Nephron progenitor cell (in vitro differentiated cells): ENCODE data around the gene ADGRG1.

ENCODE experiments used
- DNase-seq: peaks from one replicate; pipeline ENCODE4 v3.0.0; 2021
- H3K27ac Mint-ChIP-seq: 2 replicates; pipeline ENCODE4 v1.8.0; 2021; ENCODE audit warnings: mild to moderate bottlenecking, moderate library complexity, mixed read lengths
- H3K27me3 Mint-ChIP-seq: 2 replicates; pipeline ENCODE4 v1.8.0; 2021; ENCODE audit warnings: mild to moderate bottlenecking, low read depth, mixed read lengths; ENCODE audit not compliant: poor library complexity
- H3K36me3 Mint-ChIP-seq: 2 replicates; pipeline ENCODE4 v1.8.0; 2021; ENCODE audit warnings: low read depth, mixed read lengths
- H3K4me1 Mint-ChIP-seq: 2 replicates; pipeline ENCODE4 v1.8.0; 2021; ENCODE audit warnings: mixed read lengths
- H3K4me3 Mint-ChIP-seq: 2 replicates; pipeline ENCODE4 v1.8.0; 2021; ENCODE audit warnings: mild to moderate bottlenecking, moderate library complexity, mixed read lengths
- H3K9me3 Mint-ChIP-seq: 2 replicates; pipeline ENCODE4 v1.8.0; 2021; ENCODE audit warnings: mild to moderate bottlenecking, moderate library complexity, mixed read lengths
- TF ChIP-seq, protein P1 (sequence below): fragments of 200-600 bp; sonication (generic); IDR thresholded peaks from 2 replicates; pipeline ENCODE4 v1.5.0; 2021; ENCODE audit warnings: antibody characterized with exemption

The ADGRG1 gene

DNA sequence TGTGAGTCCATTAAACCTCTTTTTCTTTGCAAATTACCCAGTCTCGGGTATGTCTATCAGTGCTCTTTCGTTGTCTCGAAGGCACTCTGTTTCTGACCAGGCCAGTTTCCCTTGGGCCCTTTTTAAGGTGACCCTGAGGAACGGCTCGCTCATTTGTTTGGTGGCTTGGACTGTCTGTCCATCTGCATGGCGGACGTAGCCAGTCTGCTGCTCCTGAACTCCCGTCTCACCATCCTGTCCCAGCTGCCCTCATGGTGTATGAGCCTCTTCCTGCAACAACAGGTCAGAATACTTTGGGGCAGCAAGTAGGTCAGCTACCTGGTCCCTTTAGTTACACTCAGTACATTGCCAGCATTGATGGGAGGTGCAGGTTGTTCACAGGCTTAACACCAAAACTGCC, 85.2 kb downstream of the ADGRG1 start:
- Mint-ChIP-seq H3K9me3 (no peaks in the 10 kb centered on the region), H3K27ac (no peak overlapping the region), H3K4me1 (no peaks in the 10 kb centered on the region), H3K27me3 (peaks cover 33% of the 10 kb centered on the region), H3K36me3 (no peaks in the 10 kb centered on the region), H3K4me3 (no peak overlapping the region)
- DNase-seq: no peak
- TF ChIP-seq, protein P1, sequence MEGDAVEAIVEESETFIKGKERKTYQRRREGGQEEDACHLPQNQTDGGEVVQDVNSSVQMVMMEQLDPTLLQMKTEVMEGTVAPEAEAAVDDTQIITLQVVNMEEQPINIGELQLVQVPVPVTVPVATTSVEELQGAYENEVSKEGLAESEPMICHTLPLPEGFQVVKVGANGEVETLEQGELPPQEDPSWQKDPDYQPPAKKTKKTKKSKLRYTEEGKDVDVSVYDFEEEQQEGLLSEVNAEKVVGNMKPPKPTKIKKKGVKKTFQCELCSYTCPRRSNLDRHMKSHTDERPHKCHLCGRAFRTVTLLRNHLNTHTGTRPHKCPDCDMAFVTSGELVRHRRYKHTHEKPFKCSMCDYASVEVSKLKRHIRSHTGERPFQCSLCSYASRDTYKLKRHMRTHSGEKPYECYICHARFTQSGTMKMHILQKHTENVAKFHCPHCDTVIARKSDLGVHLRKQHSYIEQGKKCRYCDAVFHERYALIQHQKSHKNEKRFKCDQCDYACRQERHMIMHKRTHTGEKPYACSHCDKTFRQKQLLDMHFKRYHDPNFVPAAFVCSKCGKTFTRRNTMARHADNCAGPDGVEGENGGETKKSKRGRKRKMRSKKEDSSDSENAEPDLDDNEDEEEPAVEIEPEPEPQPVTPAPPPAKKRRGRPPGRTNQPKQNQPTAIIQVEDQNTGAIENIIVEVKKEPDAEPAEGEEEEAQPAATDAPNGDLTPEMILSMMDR: no peak

DNA sequence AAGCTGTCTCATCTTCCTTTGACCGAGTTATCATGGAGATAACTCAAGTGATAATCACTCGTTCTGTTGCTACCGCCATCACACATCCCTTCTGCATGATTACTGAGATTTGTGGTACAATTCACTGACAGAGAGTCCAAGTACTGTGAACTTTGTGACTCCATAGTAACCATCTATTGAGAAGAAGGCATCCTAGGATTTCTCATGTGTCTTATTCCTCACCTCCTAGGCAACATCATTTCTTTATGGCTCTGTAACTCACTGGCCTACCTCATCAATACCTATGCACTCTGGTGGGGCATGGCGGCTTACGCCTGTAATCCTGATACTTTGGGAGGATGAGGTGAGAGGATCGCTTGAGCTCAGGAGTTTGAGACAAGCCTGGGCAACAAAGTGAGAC, 85.6 kb downstream of the ADGRG1 start:
- Mint-ChIP-seq H3K27ac (no peak overlapping the region), H3K4me1 (no peaks in the 10 kb centered on the region), H3K4me3 (no peak overlapping the region), H3K36me3 (no peaks in the 10 kb centered on the region), H3K27me3 (peaks cover 32% of the 10 kb centered on the region), H3K9me3 (no peaks in the 10 kb centered on the region)
- DNase-seq: no peak
- TF ChIP-seq, protein P1: no peak
